ENCODE results near the gene GLP2R.

GLP2R gene

DNA sequence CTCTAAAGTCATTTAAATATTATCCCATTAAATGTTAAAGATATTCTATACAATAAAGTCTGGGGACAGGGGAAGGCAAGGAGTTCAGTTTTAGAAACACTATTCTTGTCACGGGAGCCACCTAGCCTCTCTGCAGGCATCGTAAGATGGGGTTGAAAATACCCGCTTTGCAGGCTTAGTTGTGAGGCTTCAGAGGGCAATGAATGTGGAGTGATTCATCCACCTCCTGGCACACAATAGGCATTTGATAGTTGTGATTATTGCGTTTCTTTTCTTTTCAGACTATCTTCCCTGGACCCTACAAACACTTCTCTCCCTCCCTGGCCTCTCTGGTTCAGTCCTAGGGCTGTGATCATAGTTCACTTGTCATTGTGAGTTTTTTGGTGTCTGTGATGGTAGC, 19.6 kb downstream of the GLP2R start:
- no peak overlapping the region for H3K4me3 ChIP-seq (ENCODE audit: low read depth, low read length)

DNA sequence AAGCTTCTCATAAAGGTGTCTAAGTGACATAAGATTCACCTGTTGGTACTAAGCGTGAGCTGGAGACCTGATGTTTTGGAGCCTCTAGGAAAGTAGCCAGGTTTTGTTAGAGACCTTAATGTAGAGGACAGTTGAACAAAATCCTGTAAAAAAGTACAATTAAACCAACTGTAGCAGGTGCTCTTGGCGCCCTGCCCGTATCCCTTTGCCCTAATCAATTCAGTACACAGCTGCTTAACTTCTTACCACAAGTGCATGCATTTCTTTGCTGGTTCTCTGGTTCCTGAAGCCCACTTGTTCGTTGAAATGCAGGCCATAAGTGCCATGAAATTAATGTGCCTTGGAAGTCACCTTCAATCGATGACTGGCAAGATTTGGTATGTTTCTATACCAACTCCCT, 24.4 kb downstream of the GLP2R start:
- no peak overlapping the region for H3K4me3 ChIP-seq (ENCODE audit: low read depth, low read length)

GRCh38 chr17:9854255-9854654, 28.5 kb downstream of the GLP2R start:
- H3K4me3 ChIP-seq (ENCODE audit: low read depth, low read length) = no peak overlapping the region

DNA sequence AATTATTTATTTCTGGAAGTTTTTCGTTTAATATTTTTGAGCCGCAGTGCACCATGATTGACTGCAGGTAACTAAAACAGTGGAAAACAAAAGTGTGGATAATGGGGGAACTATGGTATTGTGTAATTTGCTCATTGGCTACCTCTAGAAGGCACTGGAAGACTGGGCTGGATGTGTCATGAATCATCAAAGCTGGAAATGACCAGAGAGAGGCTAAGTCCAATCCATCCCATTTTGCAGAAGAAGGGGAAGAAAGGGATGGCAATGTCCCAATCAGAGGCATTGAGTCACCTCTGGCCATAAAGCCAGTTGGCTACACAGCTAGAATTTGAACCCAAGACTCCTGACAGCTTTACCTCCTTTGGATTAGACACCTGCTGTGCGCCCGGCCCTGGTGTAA, 29.3 kb downstream of the GLP2R start:
- no peak overlapping the region for H3K4me3 ChIP-seq (ENCODE audit: low read depth, low read length)

DNA sequence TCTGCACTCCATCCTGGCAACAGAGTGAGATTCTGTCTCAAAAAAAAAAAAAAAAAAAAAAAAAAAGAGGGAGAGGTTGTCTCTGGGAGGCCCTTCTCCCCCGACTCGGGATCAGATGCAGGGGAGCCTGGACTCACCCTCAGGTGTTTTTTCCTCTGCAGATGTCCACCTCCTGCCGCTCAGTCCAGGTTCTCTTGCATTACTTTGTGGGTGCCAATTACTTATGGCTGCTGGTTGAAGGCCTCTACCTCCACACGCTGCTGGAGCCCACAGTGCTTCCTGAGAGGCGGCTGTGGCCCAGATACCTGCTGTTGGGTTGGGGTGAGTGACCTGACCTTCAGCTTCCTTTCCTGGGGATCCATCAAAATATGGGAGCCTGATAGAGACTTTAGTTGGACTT, 34.1 kb downstream of the GLP2R start:
- H3K4me3 ChIP-seq (ENCODE audit: low read depth, low read length) = no peak overlapping the region

DNA sequence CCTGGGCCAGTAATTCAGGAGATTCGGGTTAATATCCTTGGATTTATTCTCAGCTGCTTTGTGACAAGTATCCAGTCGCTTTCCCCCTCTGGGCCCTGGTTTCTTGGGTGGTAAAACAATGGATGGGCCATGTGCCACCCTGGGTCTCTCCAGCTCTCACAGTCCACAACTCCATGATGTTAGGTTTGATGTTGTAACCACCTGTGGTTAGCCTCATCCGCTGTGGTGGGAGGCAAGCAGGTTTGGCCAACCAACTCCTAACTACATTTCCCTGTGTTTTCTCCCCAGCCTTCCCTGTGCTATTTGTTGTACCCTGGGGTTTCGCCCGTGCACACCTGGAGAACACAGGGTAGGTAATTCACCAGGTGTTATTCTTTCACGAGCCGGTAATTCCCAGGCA, 35.1 kb downstream of the GLP2R start:
- no peak overlapping the region for H3K4me3 ChIP-seq (ENCODE audit: low read depth, low read length)

DNA sequence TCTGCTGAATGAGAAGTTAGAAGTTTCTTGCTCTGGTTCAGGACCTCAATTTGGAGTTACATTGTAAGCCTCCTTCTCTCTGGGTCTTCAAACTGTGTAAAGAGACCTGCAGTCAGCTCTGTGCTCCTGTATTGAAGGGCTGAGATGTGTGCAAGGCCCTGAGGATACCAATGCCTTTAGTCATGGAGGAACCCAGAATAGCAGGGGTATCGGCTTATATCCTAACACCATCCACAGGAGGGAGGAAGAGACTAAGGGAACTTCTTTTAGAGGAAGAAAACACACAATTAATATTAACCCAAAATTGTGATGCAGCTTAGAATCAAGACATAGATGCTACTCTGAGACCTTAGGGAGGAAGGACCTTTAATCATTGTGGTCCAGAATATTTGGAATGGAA, 36.5 kb downstream of the GLP2R start:
- no peak overlapping the region for H3K4me3 ChIP-seq (ENCODE audit: low read depth, low read length)

- H3K4me3 ChIP-seq (ENCODE audit: low read depth, low read length) = no peak overlapping the region
Observed at GRCh38 chr17:9862949-9863348, 37.2 kb downstream of the GLP2R start.

GRCh38 chr17:9865586-9865985, 39.9 kb downstream of the GLP2R start:
- no peak overlapping the region for H3K4me3 ChIP-seq (ENCODE audit: low read depth, low read length)

DNA sequence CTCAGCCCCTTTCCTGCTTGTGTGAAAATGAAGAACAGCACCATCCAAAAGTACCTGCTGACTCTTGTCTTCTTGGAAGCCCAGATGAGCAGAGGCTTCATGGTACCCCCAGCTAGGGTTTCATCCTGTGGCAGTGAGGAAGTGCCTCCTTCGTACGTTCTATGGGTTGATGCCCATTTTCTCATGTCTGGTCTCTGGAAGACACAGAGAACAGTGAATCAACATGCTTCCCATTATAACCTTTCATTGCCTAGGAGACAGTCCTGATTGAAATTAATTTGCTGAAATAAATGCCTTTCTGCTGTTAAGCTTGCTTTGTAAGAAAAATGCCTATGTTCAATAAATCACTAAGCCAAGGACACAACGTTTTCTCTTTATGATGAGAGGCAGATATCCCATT, 42.8 kb downstream of the GLP2R start:
- no peak overlapping the region for H3K4me3 ChIP-seq (ENCODE audit: low read depth, low read length)

DNA sequence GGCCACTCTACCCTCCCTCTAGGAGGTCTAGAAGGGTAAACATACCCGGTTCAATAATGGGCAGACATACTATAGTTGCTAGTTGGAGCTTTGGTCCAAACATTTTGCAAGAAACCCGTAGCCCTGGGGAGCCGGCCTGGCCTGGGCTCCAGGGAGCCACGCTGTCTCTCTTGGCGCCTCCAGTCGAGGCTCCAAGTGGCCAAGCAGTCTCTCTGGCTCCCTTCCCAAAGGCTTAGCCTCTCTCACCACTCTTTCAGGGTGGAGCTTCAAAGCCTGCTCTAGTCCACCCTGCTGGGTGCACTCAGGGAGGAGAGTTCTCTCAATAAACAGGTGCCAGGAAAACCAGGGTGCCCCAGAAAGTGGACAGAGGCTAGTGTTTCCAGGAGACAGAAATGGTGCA, 47.1 kb downstream of the GLP2R start:
- no peak overlapping the region for H3K4me3 ChIP-seq (ENCODE audit: low read depth, low read length)

GRCh38 chr17:9874722-9875121, 49.0 kb downstream of the GLP2R start:
- no peak overlapping the region for H3K4me3 ChIP-seq (ENCODE audit: low read depth, low read length)

GRCh38 chr17:9875441-9875840, 49.7 kb downstream of the GLP2R start:
- H3K4me3 ChIP-seq (ENCODE audit: low read depth, low read length) = no peak overlapping the region

GRCh38 chr17:9878356-9878755, 52.6 kb downstream of the GLP2R start:
- no peak overlapping the region for H3K4me3 ChIP-seq (ENCODE audit: low read depth, low read length)

- H3K4me3 ChIP-seq (ENCODE audit: low read depth, low read length) = no peak overlapping the region
Observed at GRCh38 chr17:9878786-9879525, 53.2 kb downstream of the GLP2R start.

GRCh38 chr17:9880582-9880999, 54.9 kb downstream of the GLP2R start:
- no peak overlapping the region for H3K4me3 ChIP-seq (ENCODE audit: low read depth, low read length)

DNA sequence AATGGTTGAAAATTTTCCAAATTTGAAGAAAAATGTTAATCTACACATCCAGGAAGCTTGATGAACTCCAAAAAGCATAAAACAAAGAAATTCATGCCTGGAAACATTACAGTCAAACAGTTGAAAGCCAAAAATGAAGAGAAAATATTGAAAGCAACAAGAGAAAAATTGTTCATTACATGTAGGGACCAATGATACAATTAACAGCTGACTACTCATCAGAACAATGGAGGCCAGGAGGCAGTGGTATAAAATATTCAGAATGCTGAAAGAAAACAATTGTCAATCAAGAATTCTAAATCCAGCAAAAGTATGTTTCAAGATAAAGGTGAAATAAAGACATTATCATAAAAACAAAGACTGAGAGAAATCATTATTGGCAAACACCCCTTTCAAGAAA, 57.7 kb downstream of the GLP2R start:
- H3K4me3 ChIP-seq (ENCODE audit: low read depth, low read length) = no peak overlapping the region

GRCh38 chr17:9886141-9886930, 60.6 kb downstream of the GLP2R start:
- no peak overlapping the region for H3K4me3 ChIP-seq (ENCODE audit: low read depth, low read length)

DNA sequence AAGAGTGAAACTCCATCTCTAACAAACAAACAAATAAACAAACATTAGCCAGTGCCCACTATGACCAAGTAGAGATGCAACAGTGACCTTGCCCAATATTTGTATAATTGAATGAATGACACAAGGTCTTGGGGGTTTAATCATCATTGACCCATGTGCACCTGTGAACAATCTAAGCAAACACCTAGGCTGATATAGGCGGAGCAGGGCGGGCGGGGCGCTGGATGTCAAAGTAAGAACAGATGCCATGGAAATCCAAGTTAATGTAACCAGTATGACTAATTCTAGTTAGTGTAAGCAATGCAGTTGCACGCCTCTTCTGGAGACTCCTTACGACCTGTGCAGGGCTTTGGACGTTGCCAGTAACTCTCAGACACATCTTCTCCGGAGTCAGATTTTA, 61.8 kb downstream of the GLP2R start:
- H3K4me3 ChIP-seq (ENCODE audit: low read depth, low read length) = no peak overlapping the region

GRCh38 chr17:9890124-9890523, 64.4 kb downstream of the GLP2R start:
- no peak overlapping the region for H3K4me3 ChIP-seq (ENCODE audit: low read depth, low read length)

DNA sequence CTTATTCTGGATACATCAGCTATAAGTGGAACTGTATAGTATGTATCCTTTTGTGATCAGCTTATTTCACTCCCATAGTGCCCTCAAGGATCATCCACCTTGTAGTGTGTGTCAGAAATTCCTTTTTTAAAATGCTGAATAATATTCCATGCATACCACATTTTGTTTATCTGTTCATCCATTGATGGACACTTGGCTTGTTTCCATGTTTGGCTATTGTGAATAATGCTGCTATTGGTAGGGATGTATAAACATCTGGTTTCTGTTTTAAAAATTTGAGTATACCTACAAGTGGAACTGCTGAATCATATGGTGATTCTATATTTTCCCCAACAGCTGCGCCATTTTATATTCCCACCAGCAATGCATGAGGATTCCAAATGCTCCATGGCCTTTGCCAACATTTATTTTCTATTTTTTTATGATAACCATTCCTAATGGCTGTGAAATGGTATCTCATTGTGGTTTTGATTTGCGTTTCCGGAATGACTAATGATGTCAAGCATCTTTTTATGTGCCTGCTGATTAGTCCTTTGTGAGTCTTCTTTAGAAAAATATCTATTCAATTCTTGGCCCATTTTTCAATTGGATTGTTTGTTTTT, 67.8 kb downstream of the GLP2R start:
- H3K4me3 ChIP-seq (ENCODE audit: low read depth, low read length) = no peak overlapping the region

GRCh38 chr17:9894231-9894630, 68.5 kb downstream of the GLP2R start:
- H3K4me3 ChIP-seq (ENCODE audit: low read depth, low read length) = no peak overlapping the region
